K562 (cell line): ENCODE data around the gene TPK1. TPM values are rescaled to one million over a fixed set of nuclear protein-coding genes. Genes with fewer than 3 reads are reported as not detected.

ENCODE experiments used
- ATAC-seq: fragments of 200-7000 bp; cut with Tn5 transposase; 3 replicates; pipeline ENCODE4 v1.9.1; 2020; ENCODE audit warnings: moderate library complexity
- BruUV-seq: library from RNA; stranded (reverse); fragments of 400-500 nt; replicated peaks from 2 replicates; lab custom pipeline; 2021; lab: Mats Ljungman, UMichigan
- CTCF ChIA-PET: fragments of 300-600 bp; formaldehyde crosslinking; extraction: SDS; loops from one replicate; lab custom pipeline; 2021; ENCODE audit warnings: low intra/inter-chr PET ratio; lab: Yijun Ruan, JAX
- POLR2A ChIA-PET: fragments of 300-600, 350-650 bp; sonication (Branson Sonifier 250); formaldehyde crosslinking; extraction: SDS; loops from one replicate; lab custom pipeline; 2021; ENCODE audit warnings: antibody characterized with exemption, inconsistent platforms; lab: Yijun Ruan, JAX
- DNase-seq, 4 experiments: peaks; one replicate each; pipeline versions ENCODE4 v3.0.0 to v3.0.0-alpha.2; 2011 to 2018; ENCODE audit warnings: low spot score in 3 of 4, mixed read lengths in 3 of 4; ENCODE audit errors: extremely low read depth in 1 of 4
- FAIRE-seq: peaks from 2 replicates; lab custom pipeline; 2011; peaks lifted over from hg19 to GRCh38; lab: Jason Lieb, UNC
- H2AFZ ChIP-seq: 2 replicates; pipeline ENCODE4 v1.6.0; 2011; ENCODE audit warnings: low read depth, low read length, control low read depth, inconsistent platforms
- H3K27ac ChIP-seq: fragments of 200-600 bp; 3 replicates; pipeline ENCODE4 v1.8.0; 2011; ENCODE audit warnings: low read depth, mild to moderate bottlenecking, control low read depth, inconsistent platforms, low read length, moderate library complexity, mixed read lengths; ENCODE audit errors: extremely low read depth
- H3K27me3 ChIP-seq, 2 experiments: fragments of 300-600 bp in 1 of 2; 2 replicates in 1 of 2; 3 replicates in 1 of 2; pipeline versions ENCODE4 v1.6.0 to v1.8.0; 2011; ENCODE audit warnings: inconsistent platforms in 2 of 2, low read length in 2 of 2, mild to moderate bottlenecking in 1 of 2, mixed read lengths in 1 of 2, moderate library complexity in 1 of 2; ENCODE audit not compliant: control insufficient read depth in 2 of 2, insufficient read depth in 2 of 2
- H3K36me3 ChIP-seq: fragments of 300-600 bp; 3 replicates; pipeline ENCODE4 v1.8.0; 2011; ENCODE audit warnings: mild to moderate bottlenecking, low read length, inconsistent platforms; ENCODE audit not compliant: control insufficient read depth, insufficient read depth
- H3K4me1 ChIP-seq, 2 experiments: fragments of 200-600 bp in 1 of 2; replicated peaks in 1 of 2; 2 replicates in 1 of 2; 3 replicates in 1 of 2; pipeline versions ENCODE4 v1.5.1 to v1.8.0; 2011; ENCODE audit warnings: inconsistent platforms in 2 of 2, low read length in 2 of 2, mild to moderate bottlenecking in 1 of 2, mixed read lengths in 1 of 2, moderate library complexity in 1 of 2; ENCODE audit not compliant: control insufficient read depth in 2 of 2, insufficient read depth in 2 of 2
- H3K4me2 ChIP-seq: 2 replicates; pipeline ENCODE4 v1.6.1; 2011; ENCODE audit warnings: low read length, control low read depth, inconsistent platforms, mixed read lengths; ENCODE audit not compliant: insufficient read depth
- H3K4me3 ChIP-seq: fragments of 200-600 bp; sonication (generic), shearing (Covaris generic); 2 replicates; pipeline ENCODE4 v1.5.1; 2016; ENCODE audit warnings: control low read depth, inconsistent platforms
- H3K79me2 ChIP-seq: fragments of 200-600 bp; 3 replicates; pipeline ENCODE4 v1.8.0; 2011; ENCODE audit warnings: low read length, inconsistent platforms; ENCODE audit not compliant: control insufficient read depth, insufficient read depth
- H3K9ac ChIP-seq, 2 experiments: 2 replicates each; pipeline versions ENCODE4 v1.6.0 to v1.6.1; 2011; ENCODE audit warnings: low read depth in 2 of 2, low read length in 2 of 2, control low read depth in 1 of 2, inconsistent platforms in 1 of 2, mild to moderate bottlenecking in 1 of 2, mixed read lengths in 1 of 2; ENCODE audit not compliant: insufficient read depth in 1 of 2
- H3K9me1 ChIP-seq: one replicate; pipeline ENCODE4 v1.6.0; 2011; ENCODE audit warnings: inconsistent platforms, mild to moderate bottlenecking, low read length, moderate library complexity; ENCODE audit not compliant: control insufficient read depth, insufficient read depth
- H3K9me3 ChIP-seq: replicated peaks from 2 replicates; pipeline ENCODE4 v1.5.1; 2011; ENCODE audit warnings: low read depth, low read length, inconsistent platforms; ENCODE audit not compliant: control insufficient read depth, insufficient read depth
- H4K20me1 ChIP-seq: replicated peaks from 2 replicates; pipeline ENCODE4 v1.6.1; 2011; ENCODE audit warnings: low read length, inconsistent platforms, mixed read lengths; ENCODE audit not compliant: control insufficient read depth, insufficient read depth
- ARID1B ChIP-seq: fragments of 450-650 bp; IDR thresholded peaks from 2 replicates; pipeline ENCODE4 v1.6.1; 2016; ENCODE audit warnings: antibody characterized with exemption, mild to moderate bottlenecking, inconsistent platforms
- CEBPG ChIP-seq, 3 experiments: fragments of 200-800 bp in 1 of 3; sonication (Bioruptor generic) in 1 of 3; sonication (generic) in 1 of 3; formaldehyde crosslinking in 1 of 3; IDR thresholded peaks in 2 of 3; conservative IDR thresholded peaks in 1 of 3; 2 replicates each; pipeline versions ENCODE4 v1.6.1 to v1.8.0; 2016 to 2022; ENCODE audit warnings: missing compliant biosample characterization in 2 of 3, missing genetic modification characterization in 2 of 3, mild to moderate bottlenecking in 1 of 3, missing genetic modification reagents in 1 of 3
- ELF1 ChIP-seq: fragments of 200-800 bp; sonication (Bioruptor generic); IDR thresholded peaks from 2 replicates; pipeline ENCODE4 v1.6.1; 2016; ENCODE audit warnings: missing genetic modification characterization, missing compliant biosample characterization
- ESRRA ChIP-seq: fragments of 450-650 bp; IDR thresholded peaks from 2 replicates; pipeline ENCODE4 v1.6.1; 2014; ENCODE audit warnings: low read depth, mild to moderate bottlenecking, moderate library complexity, borderline replicate concordance
- GABPA ChIP-seq: fragments of 200-800 bp; sonication (Bioruptor generic); conservative IDR thresholded peaks from 2 replicates; pipeline ENCODE4 v1.6.1; 2016; ENCODE audit warnings: low read depth, missing genetic modification characterization, missing compliant biosample characterization
- HNRNPH1 ChIP-seq: fragments of 200-400 bp; formaldehyde crosslinking; optimal IDR thresholded peaks from 2 replicates; pipeline ENCODE3; 2017; ENCODE audit warnings: low read depth, mild to moderate bottlenecking, low read length, moderate library complexity
- JUND ChIP-seq, 2 experiments: IDR thresholded peaks; 2 replicates in 1 of 2; 3 replicates in 1 of 2; pipeline ENCODE4 v1.6.1; 2011; ENCODE audit warnings: borderline replicate concordance in 2 of 2, low read depth in 2 of 2, low read length in 2 of 2, improper control_type of control experiment in 1 of 2, missing biosample characterization in 1 of 2, missing genetic modification characterization in 1 of 2, missing genetic modification reagents in 1 of 2
- NFATC3 ChIP-seq: fragments of 450-650 bp; IDR thresholded peaks from 2 replicates; pipeline ENCODE4 v1.6.1; 2017; ENCODE audit warnings: mild to moderate bottlenecking
- NR1H2 ChIP-seq: sonication (generic); formaldehyde crosslinking; IDR thresholded peaks from 2 replicates; pipeline ENCODE4 v1.4.0; 2020; ENCODE audit warnings: mild to moderate bottlenecking, missing genetic modification reagents
- PCBP1 ChIP-seq: fragments of 200-400 bp; formaldehyde crosslinking; IDR thresholded peaks from 2 replicates; pipeline ENCODE4 v1.6.1; 2018; ENCODE audit warnings: mild to moderate bottlenecking, low read depth, low read length; ENCODE audit not compliant: poor library complexity, severe bottlenecking
- SOX6 ChIP-seq: fragments of 450-650 bp; IDR thresholded peaks from 2 replicates; pipeline ENCODE4 v1.6.1; 2014; ENCODE audit warnings: mild to moderate bottlenecking
- SRF ChIP-seq, 2 experiments: fragments of 250-450, 450-650 bp in 1 of 2; sonication (Bioruptor Pico) in 1 of 2; sonication (generic) in 1 of 2; formaldehyde crosslinking; IDR thresholded peaks; 2 replicates each; pipeline versions ENCODE4 v1.5.0 to v1.5.1; 2020 to 2022; ENCODE audit warnings: mild to moderate bottlenecking in 1 of 2, missing genetic modification reagents in 1 of 2
- TRIM24 ChIP-seq, 2 experiments: fragments of 450-650 bp; IDR thresholded peaks; 2 replicates each; pipeline ENCODE4 v1.6.1; 2016
- ZEB2 ChIP-seq: fragments of 450-650 bp; IDR thresholded peaks from 2 replicates; pipeline ENCODE4 v1.6.1; 2016
- ZNF589 ChIP-seq: fragments of 200-800 bp; sonication (Bioruptor generic); IDR thresholded peaks from 2 replicates; pipeline ENCODE4 v1.6.1; 2016; ENCODE audit warnings: low read depth, missing genetic modification characterization, missing compliant biosample characterization
- WGBS: fragments of 100-300 bp; shearing (Covaris generic); methylation state at CpG from one replicate; pipeline ENCODE4 v1.1.6; 2016; ENCODE audit warnings: low coverage, mixed read lengths; ENCODE audit not compliant: insufficient coverage; ENCODE audit errors: missing lambda C conversion rate; 5-methylcytosine and 5-hydroxymethylcytosine counted together
- in situ Hi-C: fragments of 300-500 bp; cut with MboI; formaldehyde crosslinking; loops from 4 replicates; pipeline ENCODE4 v1.15.0; 2018; ENCODE audit warnings: inconsistent platforms, mixed read lengths
- intact Hi-C: fragments of 100-400 bp; cut with micrococcal nuclease; formaldehyde crosslinking; loops from 2 replicates; pipeline ENCODE4 v1.14.2; 2022
- polyA plus RNA-seq, 8 experiments: library from polyadenylated mRNA; depleted of rRNA in 4 of 8; stranded (reverse) in 5 of 8; unstranded in 3 of 8; fragments of >200 nt; fragmentation: Nextera tagmentation in 2 of 8; fragmentation: Illumina TruSeq in 1 of 8; extraction: Ambion mirVana in 2 of 8; extraction: Trizol in 1 of 8; gene quantifications; 2 replicates each; pipeline versions ENCODE4 v1.2.1 to v1.2.3, GENCODE V29; 2011 to 2014; ENCODE audit warnings: inconsistent platforms in 1 of 8, missing spikeins in 1 of 8
- total RNA-seq, 7 experiments: library from RNA; depleted of rRNA in 6 of 7; stranded (reverse); fragments of >200 nt in 6 of 7; fragmentation: Illumina TruSeq in 2 of 7; extraction: Trizol in 2 of 7; gene quantifications; 2 replicates each; pipeline versions ENCODE4 v1.2.1 to v1.2.3, GENCODE V29; 2011 to 2021; ENCODE audit warnings: low replicate concordance in 1 of 7
- TF ChIP-seq, protein P1 (sequence below): fragments of 200-800 bp; sonication (Bioruptor generic); IDR thresholded peaks from 2 replicates; pipeline ENCODE4 v1.6.1; 2017; ENCODE audit warnings: missing genetic modification characterization, missing compliant biosample characterization
- TF ChIP-seq, protein P2 (sequence below), 2 experiments: fragments of 450-650 bp; IDR thresholded peaks; 2 replicates each; pipeline ENCODE4 v1.6.1; 2016
- TF ChIP-seq, protein P3 (sequence below): fragments of 250-450 bp; sonication (Bioruptor Pico); IDR thresholded peaks from 2 replicates; pipeline ENCODE4 v1.5.0; 2021

The TPK1 gene
- total and polyA plus RNA-seq, 9 of the 15 experiments (the other 6 are each of a cell fraction or from before 2014, with no cell fraction given) = 5.1 to 16.2 (median 9.2) TPM

DNA sequence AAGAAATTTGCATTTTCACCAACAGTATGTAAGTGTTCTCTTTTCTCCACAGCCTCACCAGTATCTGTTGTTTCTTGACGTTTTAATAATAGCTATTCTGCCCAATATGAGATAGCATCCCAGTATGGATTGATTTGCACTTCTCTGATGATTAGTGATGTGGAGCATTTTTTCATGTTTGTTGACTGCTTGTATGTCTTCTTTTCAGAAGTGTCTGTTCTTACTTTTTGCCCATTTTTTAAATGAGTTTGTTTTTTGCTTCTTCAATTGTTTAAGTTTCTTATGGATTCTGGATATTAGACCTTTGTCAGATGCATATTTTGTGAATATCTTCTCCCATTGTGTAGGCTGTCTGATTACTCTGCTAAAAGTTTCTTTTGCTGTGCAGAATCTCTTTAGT lies 12.2 kb upstream of the TPK1 start (continued):
- no peak for TF ChIP-seq HNRNPH1
- no peak for TF ChIP-seq ARID1B

DNA sequence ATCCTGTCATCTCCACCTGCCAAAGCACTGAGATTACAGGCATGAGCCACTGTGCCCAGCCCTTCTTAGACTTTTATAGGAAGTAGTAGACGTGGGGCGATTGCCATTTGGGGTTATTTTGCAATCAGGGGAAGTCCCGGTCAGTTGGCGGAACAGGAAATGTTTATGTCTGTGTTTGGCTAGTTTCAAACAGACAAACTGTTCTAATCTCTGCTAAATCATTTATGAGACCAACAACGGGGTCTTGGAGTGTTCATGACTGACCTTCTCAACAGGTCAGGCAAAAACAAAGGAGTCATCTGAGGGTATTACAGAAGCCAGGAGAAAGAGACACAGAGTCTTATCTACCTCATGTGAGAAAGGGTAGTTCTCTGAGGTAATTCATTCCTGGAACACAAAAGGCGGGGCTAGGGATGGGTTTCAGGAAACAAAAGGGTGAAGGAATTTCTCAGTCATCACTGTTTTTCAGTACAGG lies 6.6 kb upstream of the TPK1 start:
- H3K36me3 ChIP-seq = no peaks in the 10 kb centered on the region
- peak in 1 of 4 experiments; percentile 24 for DNase-seq
- H3K9me1 ChIP-seq = no peaks in the 10 kb centered on the region
- intact Hi-C loops = no loop called here
- H3K9ac ChIP-seq = no peak overlapping the region
- no peaks in the 10 kb centered on the region for H3K79me2 ChIP-seq
- H3K4me2 ChIP-seq = no peak overlapping the region
- H3K4me1 ChIP-seq = no peaks in the 10 kb centered on the region; a peak in 1 of 5 replicates
- peak; percentile 48 for ATAC-seq
- 3% methylated on average over 6 of the region's 6 CpGs for WGBS
- no peak overlapping the region for H3K4me3 ChIP-seq
- in situ Hi-C loops = no loop called here
- BruUV-seq = no TSS peak
- no peaks in the 10 kb centered on the region for H3K9me3 ChIP-seq
- FAIRE-seq = no peak
- no peak overlapping the region for H3K27ac ChIP-seq
- H2AFZ ChIP-seq = peak overlapping the region; percentile 62
- POLR2A ChIA-PET = no interaction called here
- no peaks in the 10 kb centered on the region; a peak in 1 of 5 replicates for H3K27me3 ChIP-seq
- no peaks in the 10 kb centered on the region for H4K20me1 ChIP-seq
- CTCF ChIA-PET = no interaction called here
- TF ChIP-seq SOX6 = peak; percentile 78
- peak; percentile 36; the same call in 1 of the 2 replicates for TF ChIP-seq JUND (IDR thresholded peaks at IDR 0.05; ENCODE audit: borderline replicate concordance, low read depth, low read length)
- TF ChIP-seq JUND (tag; IDR thresholded peaks at IDR 0.05; ENCODE audit: borderline replicate concordance, low read depth, low read length) = peak; percentile 28; the same call in 1 of the 3 replicates
- peak; percentile 86 for TF ChIP-seq GABPA
- no peak for TF ChIP-seq NR1H2 (CRISPR knock-in tag)
- peak; percentile 70 for TF ChIP-seq ELF1
- peak; percentile 61; the same call in 1 of the 2 replicates for TF ChIP-seq ESRRA
- TF ChIP-seq TRIM24 (IDR thresholded peaks at IDR 0.05) = peak in 1 of 2 experiments; percentile 47; a peak in 1 of 4 replicates
- no peak for TF ChIP-seq PCBP1
- TF ChIP-seq, protein P1, sequence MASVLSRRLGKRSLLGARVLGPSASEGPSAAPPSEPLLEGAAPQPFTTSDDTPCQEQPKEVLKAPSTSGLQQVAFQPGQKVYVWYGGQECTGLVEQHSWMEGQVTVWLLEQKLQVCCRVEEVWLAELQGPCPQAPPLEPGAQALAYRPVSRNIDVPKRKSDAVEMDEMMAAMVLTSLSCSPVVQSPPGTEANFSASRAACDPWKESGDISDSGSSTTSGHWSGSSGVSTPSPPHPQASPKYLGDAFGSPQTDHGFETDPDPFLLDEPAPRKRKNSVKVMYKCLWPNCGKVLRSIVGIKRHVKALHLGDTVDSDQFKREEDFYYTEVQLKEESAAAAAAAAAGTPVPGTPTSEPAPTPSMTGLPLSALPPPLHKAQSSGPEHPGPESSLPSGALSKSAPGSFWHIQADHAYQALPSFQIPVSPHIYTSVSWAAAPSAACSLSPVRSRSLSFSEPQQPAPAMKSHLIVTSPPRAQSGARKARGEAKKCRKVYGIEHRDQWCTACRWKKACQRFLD (CRISPR knock-in tag) = no peak
- no peak for TF ChIP-seq CEBPG (CRISPR knock-in tag; IDR thresholded peaks at IDR 0.05)
- peak; percentile 55 to 81; a peak in 3 of 4 replicates for TF ChIP-seq CEBPG (tag; conservative IDR thresholded peaks at IDR 0.05 in 1 of 2, IDR thresholded peaks at IDR 0.05 in 1 of 2)
- TF ChIP-seq, protein P2, sequence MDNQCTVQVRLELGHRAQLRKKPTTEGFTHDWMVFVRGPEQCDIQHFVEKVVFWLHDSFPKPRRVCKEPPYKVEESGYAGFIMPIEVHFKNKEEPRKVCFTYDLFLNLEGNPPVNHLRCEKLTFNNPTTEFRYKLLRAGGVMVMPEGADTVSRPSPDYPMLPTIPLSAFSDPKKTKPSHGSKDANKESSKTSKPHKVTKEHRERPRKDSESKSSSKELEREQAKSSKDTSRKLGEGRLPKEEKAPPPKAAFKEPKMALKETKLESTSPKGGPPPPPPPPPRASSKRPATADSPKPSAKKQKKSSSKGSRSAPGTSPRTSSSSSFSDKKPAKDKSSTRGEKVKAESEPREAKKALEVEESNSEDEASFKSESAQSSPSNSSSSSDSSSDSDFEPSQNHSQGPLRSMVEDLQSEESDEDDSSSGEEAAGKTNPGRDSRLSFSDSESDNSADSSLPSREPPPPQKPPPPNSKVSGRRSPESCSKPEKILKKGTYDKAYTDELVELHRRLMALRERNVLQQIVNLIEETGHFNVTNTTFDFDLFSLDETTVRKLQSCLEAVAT (IDR thresholded peaks at IDR 0.05) = no peak
- TF ChIP-seq ZNF589 (CRISPR knock-in tag) = 0 out of 2 replicates have a peak, but pooled peaks have one; percentile 37
- TF ChIP-seq SRF (CRISPR knock-in tag; IDR thresholded peaks at IDR 0.05) = no peak
- no peak for TF ChIP-seq NFATC3
- TF ChIP-seq ZEB2 = 0 out of 2 replicates have a peak, but pooled peaks have one; percentile 61
- TF ChIP-seq, protein P3, sequence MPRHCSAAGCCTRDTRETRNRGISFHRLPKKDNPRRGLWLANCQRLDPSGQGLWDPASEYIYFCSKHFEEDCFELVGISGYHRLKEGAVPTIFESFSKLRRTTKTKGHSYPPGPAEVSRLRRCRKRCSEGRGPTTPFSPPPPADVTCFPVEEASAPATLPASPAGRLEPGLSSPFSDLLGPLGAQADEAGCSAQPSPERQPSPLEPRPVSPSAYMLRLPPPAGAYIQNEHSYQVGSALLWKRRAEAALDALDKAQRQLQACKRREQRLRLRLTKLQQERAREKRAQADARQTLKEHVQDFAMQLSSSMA (CRISPR knock-in tag) = no peak
